H1 (cell line): ENCODE measurements around the gene C2CD5.

Source experiments
- ATF2 ChIP-seq: IDR thresholded peaks from 2 replicates; pipeline ENCODE4 v1.6.1; 2012; ENCODE audit warnings: low read length, inconsistent platforms
- CTCF ChIP-seq, 3 experiments: IDR thresholded peaks; 1 replicate in 2 of 3; 2 replicates in 1 of 3; pipeline versions ENCODE4 v1.5.1 to v1.6.1; 2011; ENCODE audit warnings: low read length in 3 of 3, mild to moderate bottlenecking in 3 of 3, inconsistent platforms in 2 of 3, low read depth in 1 of 3, moderate library complexity in 1 of 3; ENCODE audit not compliant: insufficient read depth in 1 of 3; ENCODE audit errors: control extremely low read depth in 1 of 3
- E2F6 ChIP-seq: IDR thresholded peaks from 2 replicates; pipeline ENCODE4 v1.6.1; 2012; ENCODE audit warnings: inconsistent platforms
- EP300 ChIP-seq, 2 experiments: IDR thresholded peaks; 1 replicate in 1 of 2; 2 replicates in 1 of 2; pipeline ENCODE4 v1.6.1; 2011 to 2012; ENCODE audit warnings: low read depth in 2 of 2, low read length in 2 of 2, mild to moderate bottlenecking in 2 of 2, borderline replicate concordance in 1 of 2, inconsistent platforms in 1 of 2, moderate library complexity in 1 of 2
- MAFK ChIP-seq: IDR thresholded peaks from 2 replicates; pipeline ENCODE4 v1.6.1; 2012; ENCODE audit warnings: low read depth, mild to moderate bottlenecking, improper control_type of control experiment, low read length
- POLR2A ChIP-seq, 2 experiments: IDR thresholded peaks; 1 replicate in 1 of 2; 2 replicates in 1 of 2; pipeline ENCODE4 v1.6.1; 2011; ENCODE audit warnings: low read depth in 2 of 2, low read length in 2 of 2, mild to moderate bottlenecking in 2 of 2; ENCODE audit errors: control extremely low read depth in 1 of 2
- SIN3A ChIP-seq, 2 experiments: IDR thresholded peaks in 1 of 2; conservative IDR thresholded peaks in 1 of 2; 2 replicates each; pipeline ENCODE4 v1.6.1; 2011 to 2012; ENCODE audit warnings: low read length in 2 of 2, improper control_type of control experiment in 1 of 2, low read depth in 1 of 2, mild to moderate bottlenecking in 1 of 2

GRCh38 chr12:22541496-22542155, 2.7 kb downstream of the C2CD5 start:
- TF ChIP-seq CTCF (IDR thresholded peaks at IDR 0.05; ENCODE audit: control extremely low read depth in 1 of 3, insufficient read depth in 1 of 3, low read depth in 1 of 3, low read length in 3 of 3): no peak
- TF ChIP-seq ATF2: no peak
- TF ChIP-seq EP300 (IDR thresholded peaks at IDR 0.05; ENCODE audit: borderline replicate concordance in 1 of 2, low read depth in 2 of 2, low read length in 2 of 2): no peak
- TF ChIP-seq POLR2A (IDR thresholded peaks at IDR 0.05; ENCODE audit: control extremely low read depth in 1 of 2, low read depth in 2 of 2, low read length in 2 of 2): no peak
- no peak for TF ChIP-seq MAFK
- no peak for TF ChIP-seq SIN3A (conservative IDR thresholded peaks at IDR 0.05 in 1 of 2, IDR thresholded peaks at IDR 0.05 in 1 of 2; ENCODE audit: low read depth in 1 of 2, low read length in 2 of 2)
- no peak for TF ChIP-seq E2F6
